ENCODE results near the gene TRIM43. TPM values are rescaled to one million over a fixed set of nuclear protein-coding genes. Genes with fewer than 3 reads are reported as not detected.

The TRIM43 gene
- total RNA-seq, result not detected in 2 replicates

GRCh38 chr2:95591701-95592100, at the start of gene TRIM43:
Gene TRIM43, plus strand, starts transcription at chr2:95592001. Its CDS starts 2,023 bp downstream, at chr2:95594024.

Small RNA genes lying within 50 kb of the gene (small RNA-seq; reads per million reads assigned to genes)
- gene AC009237.4 (not detected), gene AC009237.7 (not detected)

Other genes with a start within 250 kb of the TRIM43 start
- gene FAHD2A, start 189.3 kb upstream of the TRIM43 start, total RNA-seq, result 25.0 and 26.7 TPM in 2 replicates
- gene TRIM43B, start 107.2 kb upstream of the TRIM43 start, total RNA-seq, result not detected in 2 replicates

Data from hair follicle dermal papilla cell (primary cell).